Measurements from ENCODE around the gene WDR5B.

Gene WDR5B

GRCh38 chr3:122405015-122405414, 10.8 kb downstream of the WDR5B start:
- no peak for TF ChIP-seq EZH2 (IDR thresholded peaks at IDR 0.05; ENCODE audit: borderline replicate concordance, low read depth, low read length, severe bottlenecking)
- no peak for TF ChIP-seq CTCF (IDR thresholded peaks at IDR 0.05; ENCODE audit: borderline replicate concordance, extremely low read depth, low read length, poor library complexity, severe bottlenecking)
- no peak overlapping the region for H3K27ac ChIP-seq (ENCODE audit: low read length)
- H3K9ac ChIP-seq (ENCODE audit: low read depth, low read length): no peak overlapping the region
- no peak overlapping the region for H3K4me3 ChIP-seq (ENCODE audit: low read depth in 1 of 2, low read length in 2 of 2)
- no peaks in the 10 kb centered on the region for H3K9me3 ChIP-seq (ENCODE audit: insufficient read depth, low read length, severe bottlenecking)
- H3K27me3 ChIP-seq (ENCODE audit: insufficient read depth, low read length, poor library complexity): no peaks in the 10 kb centered on the region
- DNase-seq (no peak), ATAC-seq (ENCODE audit: insufficient read depth, low read depth) (no peak)
- H3K4me2 ChIP-seq (ENCODE audit: insufficient read depth, low read length): no peak overlapping the region
- no peaks in the 10 kb centered on the region for H4K20me1 ChIP-seq (ENCODE audit: insufficient read depth, low read length)
- no peak overlapping the region for H2AFZ ChIP-seq (ENCODE audit: low read depth, low read length)
- H3K4me1 ChIP-seq (ENCODE audit: insufficient read depth, low read length): no peaks in the 10 kb centered on the region
- H3K36me3 ChIP-seq (ENCODE audit: insufficient read depth, low read length): peaks cover 72% of the 10 kb centered on the region
- H3K79me2 ChIP-seq (ENCODE audit: insufficient read depth, low read length): peaks cover 5% of the 10 kb centered on the region

GRCh38 chr3:122403489-122403888, 12.4 kb downstream of the WDR5B start:
- H3K27ac ChIP-seq (ENCODE audit: low read length): no peak overlapping the region
- no peaks in the 10 kb centered on the region for H3K9me3 ChIP-seq (ENCODE audit: insufficient read depth, low read length, severe bottlenecking)
- no peaks in the 10 kb centered on the region for H3K4me1 ChIP-seq (ENCODE audit: insufficient read depth, low read length)
- no peak for DNase-seq
- H3K79me2 ChIP-seq (ENCODE audit: insufficient read depth, low read length): peaks cover 8% of the 10 kb centered on the region
- peaks cover 57% of the 10 kb centered on the region for H3K36me3 ChIP-seq (ENCODE audit: insufficient read depth, low read length)
- H2AFZ ChIP-seq (ENCODE audit: low read depth, low read length): no peak overlapping the region
- no peak for ATAC-seq (ENCODE audit: insufficient read depth, low read depth)
- H3K4me2 ChIP-seq (ENCODE audit: insufficient read depth, low read length): no peak overlapping the region
- H4K20me1 ChIP-seq (ENCODE audit: insufficient read depth, low read length): no peaks in the 10 kb centered on the region
- no peak for TF ChIP-seq EZH2 (IDR thresholded peaks at IDR 0.05; ENCODE audit: borderline replicate concordance, low read depth, low read length, severe bottlenecking)
- no peak for TF ChIP-seq CTCF (IDR thresholded peaks at IDR 0.05; ENCODE audit: borderline replicate concordance, extremely low read depth, low read length, poor library complexity, severe bottlenecking)
- H3K27me3 ChIP-seq (ENCODE audit: insufficient read depth, low read length, poor library complexity): no peaks in the 10 kb centered on the region
- H3K4me3 ChIP-seq (ENCODE audit: low read depth in 1 of 2, low read length in 2 of 2): no peak overlapping the region
- no peak overlapping the region for H3K9ac ChIP-seq (ENCODE audit: low read depth, low read length)

- Histone ChIP-seq H3K9me3 (ENCODE audit: insufficient read depth, low read length, severe bottlenecking) (no peaks in the 10 kb centered on the region), H2AFZ (ENCODE audit: low read depth, low read length) (no peak overlapping the region)
- ATAC-seq (ENCODE audit: insufficient read depth, low read depth): no peak
Observed at GRCh38 chr3:122398920-122399319, 16.9 kb downstream of the WDR5B start.

More at GRCh38 chr3:122398920-122399319, 16.9 kb downstream of the WDR5B start:
- TF ChIP-seq EZH2 (IDR thresholded peaks at IDR 0.05; ENCODE audit: borderline replicate concordance, low read depth, low read length, severe bottlenecking) (no peak), CTCF (IDR thresholded peaks at IDR 0.05; ENCODE audit: borderline replicate concordance, extremely low read depth, low read length, poor library complexity, severe bottlenecking) (no peak)
- no peak overlapping the region for H3K4me2 ChIP-seq (ENCODE audit: insufficient read depth, low read length)
- H3K4me1 ChIP-seq (ENCODE audit: insufficient read depth, low read length): no peaks in the 10 kb centered on the region
- H3K27me3 ChIP-seq (ENCODE audit: insufficient read depth, low read length, poor library complexity): no peaks in the 10 kb centered on the region
- no peak overlapping the region for H3K27ac ChIP-seq (ENCODE audit: low read length)
- H3K9ac ChIP-seq (ENCODE audit: low read depth, low read length): no peak overlapping the region
- H3K79me2 ChIP-seq (ENCODE audit: insufficient read depth, low read length): peaks cover 25% of the 10 kb centered on the region
- no peak overlapping the region for H3K4me3 ChIP-seq (ENCODE audit: low read depth in 1 of 2, low read length in 2 of 2)
- no peak for DNase-seq
- peaks cover 23% of the 10 kb centered on the region for H3K36me3 ChIP-seq (ENCODE audit: insufficient read depth, low read length)
- peaks cover 4% of the 10 kb centered on the region; the same call in 1 of the 2 replicates for H4K20me1 ChIP-seq (ENCODE audit: insufficient read depth, low read length)

Data from DND-41 (cell line).